ENCODE measurements around the gene CACNA1B.
"Not testable (repeated sequence)": the region's sequence is repeated elsewhere in the genome, so short reads cannot be mapped to it uniquely, and the experiment has no call there.

CACNA1B gene

DNA sequence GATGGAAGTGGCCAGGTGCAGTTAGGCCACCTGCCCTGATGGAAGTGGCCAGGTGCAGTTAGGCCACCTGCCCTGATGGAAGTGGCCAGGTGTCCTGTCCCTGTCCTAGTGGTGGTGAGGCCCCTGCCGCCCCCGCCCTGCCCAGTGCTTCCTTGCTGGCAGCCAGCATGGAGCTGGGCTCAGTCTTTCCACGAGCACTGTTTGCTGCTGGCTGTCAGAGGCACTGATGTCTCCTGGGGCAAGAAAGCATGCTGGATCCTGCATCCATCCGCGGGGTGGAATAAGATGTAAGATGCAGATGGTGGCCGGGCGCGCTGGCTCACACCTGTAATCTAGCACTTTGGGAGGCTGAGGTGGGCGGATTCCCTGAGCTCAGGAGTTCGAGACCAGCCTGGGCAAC is 141.9 kb downstream of the CACNA1B start:
- not testable (repeated sequence) for DNase-seq

DNA sequence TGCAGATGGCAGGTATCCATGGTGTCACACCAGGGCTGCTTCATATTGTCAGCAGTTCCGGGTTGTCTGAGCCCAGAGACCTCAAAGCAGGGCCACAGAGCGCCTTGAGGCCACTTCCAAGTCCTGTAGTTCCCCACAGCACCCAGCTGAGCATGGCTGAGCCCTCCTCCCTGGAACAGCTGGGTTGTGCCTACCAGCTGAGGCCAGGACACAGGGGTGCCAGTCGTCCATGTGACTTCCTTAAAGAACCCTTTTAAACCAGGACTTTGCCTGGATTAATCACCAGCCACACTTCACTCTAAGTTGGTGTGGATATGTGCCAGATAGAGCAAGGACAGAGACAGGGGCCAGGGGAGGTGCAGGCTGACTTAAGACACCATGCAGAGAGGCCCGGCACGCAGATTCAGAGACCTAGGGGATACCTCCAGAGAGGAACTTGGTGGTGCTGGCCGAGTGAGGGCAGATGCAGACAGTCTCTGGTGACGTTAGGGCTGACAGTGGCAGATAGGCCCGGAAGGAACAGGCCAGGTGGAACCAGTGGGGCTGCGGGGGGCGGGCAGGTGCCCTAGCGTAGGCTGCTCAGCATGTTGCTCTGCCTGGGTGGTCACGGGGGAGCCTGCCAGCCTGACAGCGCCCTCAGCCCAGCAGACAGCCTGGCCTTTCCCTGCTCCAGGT is 142.7 kb downstream of the CACNA1B start:
- DNase-seq, result no peak

DNA sequence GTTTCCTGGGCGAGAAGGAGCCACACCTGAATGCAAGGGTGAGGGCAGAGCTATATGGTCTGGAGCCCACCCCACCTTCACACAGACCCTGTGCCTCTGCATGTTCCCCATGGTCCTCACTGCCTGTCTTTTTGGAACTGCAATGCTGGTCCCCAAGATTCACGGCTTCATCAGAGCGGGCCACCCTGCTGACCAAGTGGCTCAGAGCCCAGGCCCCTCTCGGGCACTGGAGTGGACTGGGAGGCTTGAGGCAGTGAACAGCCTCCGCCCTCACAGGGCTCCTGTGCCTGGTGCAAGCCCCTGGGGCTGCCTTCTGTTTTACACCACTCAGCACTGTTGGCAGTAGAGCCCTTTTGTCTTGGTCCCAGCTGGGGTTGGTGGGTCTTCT is 143.2 kb downstream of the CACNA1B start:
- no peak for DNase-seq

DNA sequence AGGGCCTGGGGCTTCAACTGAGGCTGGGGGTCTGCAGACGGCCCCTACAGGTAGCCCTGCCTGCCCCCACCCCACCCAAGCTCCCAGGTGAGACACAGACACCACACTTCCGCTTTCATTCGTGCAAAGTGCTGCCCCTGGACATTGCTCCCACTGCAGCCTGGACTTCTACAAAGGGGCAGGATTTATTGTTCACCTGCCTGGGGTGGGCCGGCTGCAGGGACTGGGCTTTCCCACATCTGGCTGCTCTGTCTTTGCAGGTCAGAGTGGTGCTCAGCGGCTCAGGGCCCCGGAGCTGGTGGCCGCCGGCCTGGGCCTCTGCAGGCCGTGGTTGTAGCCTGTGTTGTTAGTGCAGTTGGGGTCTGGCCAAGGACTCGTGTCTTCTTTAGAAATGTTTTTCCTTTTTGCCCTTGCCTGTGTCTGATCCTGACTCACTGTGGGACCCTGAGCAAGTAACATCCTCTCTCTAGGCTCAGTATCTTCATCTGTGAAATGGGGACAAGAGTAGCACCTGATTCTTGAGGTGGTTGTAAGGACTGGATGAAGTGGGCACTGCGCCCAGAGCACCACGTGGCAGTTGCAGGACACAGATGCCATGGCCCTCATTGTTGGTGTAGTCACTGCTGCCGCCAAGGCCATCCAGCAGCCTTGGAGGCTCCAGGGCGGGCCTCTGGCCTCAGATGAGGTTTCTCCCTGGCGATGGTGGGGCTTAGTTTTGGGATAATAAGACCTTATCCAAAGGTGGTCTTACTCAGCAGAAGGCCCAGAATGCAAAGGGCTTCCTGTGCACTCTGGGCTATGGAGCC is 143.9 kb downstream of the CACNA1B start:
- DNase-seq, result no peak

DNA sequence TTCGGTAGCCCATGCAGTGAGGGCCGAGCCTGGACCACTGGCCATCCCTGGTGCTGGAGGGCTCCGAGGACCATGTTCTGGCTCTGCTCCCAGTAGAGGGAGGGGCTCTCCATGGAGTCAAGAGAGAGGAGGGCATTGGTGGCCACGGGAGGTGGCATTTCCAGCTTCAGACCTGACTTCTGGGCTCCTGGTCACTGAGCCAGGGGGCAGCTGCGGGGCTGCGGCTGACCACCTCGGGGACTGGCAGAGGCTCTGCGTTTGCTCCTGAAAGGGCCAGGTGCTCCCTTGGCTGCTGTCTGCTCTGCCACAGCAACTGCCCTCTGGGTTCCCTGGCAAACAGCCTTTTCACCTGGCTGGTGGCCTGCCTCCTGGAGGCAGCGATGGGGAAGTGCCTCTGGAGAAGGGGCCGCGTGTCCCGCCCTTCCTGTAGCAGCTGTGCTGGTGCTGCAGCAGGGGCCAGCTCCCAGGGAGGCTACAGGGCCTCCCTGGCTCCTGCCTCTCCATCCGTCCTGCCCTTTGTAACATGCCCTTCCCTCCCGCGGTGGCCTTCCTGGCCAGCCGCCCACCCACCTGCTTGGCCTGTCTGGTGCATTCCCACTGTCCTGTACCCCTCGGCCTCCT is 144.6 kb downstream of the CACNA1B start:
- no peak for DNase-seq

DNA sequence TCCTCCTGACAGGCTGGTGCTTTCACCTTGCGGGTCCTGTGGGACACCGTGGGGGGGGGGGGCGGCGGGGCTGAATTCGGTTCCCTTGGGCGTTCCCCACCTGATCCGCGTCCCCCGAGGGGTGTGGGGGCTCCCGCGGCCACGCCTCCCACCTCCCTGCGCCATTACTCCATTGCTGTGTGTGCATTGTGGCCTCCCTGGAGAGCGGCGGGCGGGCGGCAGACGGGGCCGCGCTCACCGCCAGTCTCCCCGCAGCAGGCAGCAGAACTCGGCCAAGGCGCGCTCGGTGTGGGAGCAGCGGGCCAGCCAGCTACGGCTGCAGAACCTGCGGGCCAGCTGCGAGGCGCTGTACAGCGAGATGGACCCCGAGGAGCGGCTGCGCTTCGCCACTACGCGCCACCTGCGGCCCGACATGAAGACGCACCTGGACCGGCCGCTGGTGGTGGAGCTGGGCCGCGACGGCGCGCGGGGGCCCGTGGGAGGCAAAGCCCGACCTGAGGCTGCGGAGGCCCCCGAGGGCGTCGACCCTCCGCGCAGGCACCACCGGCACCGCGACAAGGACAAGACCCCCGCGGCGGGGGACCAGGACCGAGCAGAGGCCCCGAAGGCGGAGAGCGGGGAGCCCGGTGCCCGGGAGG is 145.3 kb downstream of the CACNA1B start:
- no peak for DNase-seq

DNA sequence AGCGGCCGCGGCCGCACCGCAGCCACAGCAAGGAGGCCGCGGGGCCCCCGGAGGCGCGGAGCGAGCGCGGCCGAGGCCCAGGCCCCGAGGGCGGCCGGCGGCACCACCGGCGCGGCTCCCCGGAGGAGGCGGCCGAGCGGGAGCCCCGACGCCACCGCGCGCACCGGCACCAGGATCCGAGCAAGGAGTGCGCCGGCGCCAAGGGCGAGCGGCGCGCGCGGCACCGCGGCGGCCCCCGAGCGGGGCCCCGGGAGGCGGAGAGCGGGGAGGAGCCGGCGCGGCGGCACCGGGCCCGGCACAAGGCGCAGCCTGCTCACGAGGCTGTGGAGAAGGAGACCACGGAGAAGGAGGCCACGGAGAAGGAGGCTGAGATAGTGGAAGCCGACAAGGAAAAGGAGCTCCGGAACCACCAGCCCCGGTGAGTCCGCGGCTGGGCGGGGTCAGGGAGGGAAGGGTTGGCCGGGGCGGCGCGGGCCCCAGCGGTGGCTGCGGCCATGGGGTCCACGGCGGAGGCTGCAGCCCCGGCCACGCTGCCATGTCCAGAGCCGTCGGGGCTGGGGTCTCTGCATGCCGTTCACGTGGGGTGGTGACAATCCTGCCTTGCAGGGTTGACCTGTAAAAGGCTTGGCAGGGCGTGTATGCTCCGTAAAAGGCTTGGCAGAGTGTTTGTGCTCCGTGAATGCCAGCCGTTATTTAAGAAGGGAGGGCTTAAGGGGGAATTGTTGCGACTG is 146.0 kb downstream of the CACNA1B start:
- no peak for DNase-seq

DNA sequence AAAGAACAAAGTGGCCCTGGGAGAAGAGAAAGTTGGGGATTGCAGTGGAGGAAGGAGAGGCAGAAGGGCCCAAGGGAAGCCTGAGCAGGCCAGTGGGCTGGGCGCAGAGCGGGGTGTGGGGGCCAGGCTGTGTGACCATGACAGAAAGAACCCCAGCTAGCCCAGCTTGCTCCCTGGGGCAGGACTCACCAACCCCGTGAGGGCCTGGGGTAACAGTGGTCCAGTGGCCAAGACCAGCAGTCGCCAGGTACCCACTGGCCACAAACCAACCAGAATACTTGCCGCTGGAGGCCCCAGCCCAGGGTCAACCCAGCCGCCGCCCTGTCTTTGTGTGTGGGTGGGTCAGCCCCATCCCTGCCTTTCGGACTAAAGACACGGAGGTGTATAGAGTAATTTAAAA is 146.5 kb downstream of the CACNA1B start:
- DNase-seq, result no peak

DNA sequence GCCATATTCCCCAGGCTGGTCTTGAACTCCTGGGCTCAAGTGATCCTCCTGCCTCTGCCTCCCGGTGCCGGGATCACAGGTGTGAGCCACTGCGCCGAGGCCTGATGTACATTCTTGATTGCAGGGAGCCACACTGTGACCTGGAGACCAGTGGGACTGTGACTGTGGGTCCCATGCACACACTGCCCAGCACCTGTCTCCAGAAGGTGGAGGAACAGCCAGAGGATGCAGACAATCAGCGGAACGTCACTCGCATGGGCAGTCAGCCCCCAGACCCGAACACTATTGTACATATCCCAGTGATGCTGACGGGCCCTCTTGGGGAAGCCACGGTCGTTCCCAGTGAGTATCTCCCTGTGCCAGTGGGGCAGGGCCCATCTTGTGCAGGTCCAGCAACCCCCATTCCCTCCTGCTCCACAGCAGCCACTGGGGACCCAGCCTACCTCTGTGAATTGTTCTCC is 147.3 kb downstream of the CACNA1B start:
- DNase-seq, result no peak

DNA sequence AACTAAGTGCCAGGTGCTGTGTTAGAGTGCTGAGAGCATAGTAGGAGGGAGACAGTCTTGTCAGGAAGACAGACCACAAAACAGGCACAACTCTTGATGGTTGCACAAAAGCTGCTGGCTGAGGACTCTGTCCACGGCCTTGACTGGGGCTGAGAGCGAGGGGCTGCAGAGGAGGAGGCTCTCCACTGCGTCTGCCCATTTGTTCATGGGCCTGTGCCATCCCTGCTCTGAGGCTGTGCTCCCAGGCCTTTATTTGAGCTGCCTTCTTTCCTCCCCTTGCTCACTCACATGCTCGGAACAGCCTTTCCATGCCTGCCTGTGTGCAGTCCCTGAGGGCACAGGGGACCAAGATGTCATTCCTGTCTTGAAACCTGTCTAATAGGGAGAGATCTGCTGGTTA is 147.8 kb downstream of the CACNA1B start:
- DNase-seq, result no peak

DNA sequence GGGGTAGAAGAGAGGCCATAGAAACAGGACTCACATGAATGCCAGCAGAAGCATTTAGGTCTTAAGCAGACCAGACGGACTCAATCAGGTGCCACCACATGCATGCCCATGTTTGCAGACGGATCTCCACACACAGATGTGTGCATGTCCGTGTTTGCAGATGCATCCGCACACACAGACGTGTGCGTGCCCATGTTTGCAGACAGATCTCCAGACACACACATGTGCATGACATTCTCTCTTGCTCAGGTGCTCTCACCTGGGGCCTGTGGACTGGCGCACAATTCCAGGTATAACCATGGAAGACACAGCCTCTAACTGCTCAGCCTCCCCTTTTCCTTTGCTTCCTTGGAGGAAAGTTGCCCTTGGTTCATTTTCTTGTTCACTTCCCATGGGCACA is 148.3 kb downstream of the CACNA1B start:
- no peak for DNase-seq

DNA sequence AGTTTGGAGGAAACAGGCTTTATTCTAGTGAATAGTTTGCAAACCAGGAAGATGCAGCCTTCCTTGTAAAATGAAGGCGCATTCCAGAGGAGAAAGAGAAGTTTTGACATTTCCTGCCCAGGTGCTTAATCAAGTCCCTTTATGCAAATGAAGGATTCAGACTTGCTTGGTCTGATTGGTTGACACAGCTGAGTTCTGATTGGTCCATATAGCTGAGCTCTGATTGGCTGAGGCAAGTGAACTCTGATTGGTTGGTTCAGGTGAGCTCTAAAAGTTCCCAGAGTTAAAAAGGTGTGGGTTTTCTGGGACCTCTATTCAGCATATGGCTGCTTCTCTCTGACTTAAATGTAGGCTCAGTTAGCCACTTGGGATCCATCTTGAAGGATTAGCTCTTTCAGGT is 151.0 kb downstream of the CACNA1B start:
- DNase-seq, result no peak

DNA sequence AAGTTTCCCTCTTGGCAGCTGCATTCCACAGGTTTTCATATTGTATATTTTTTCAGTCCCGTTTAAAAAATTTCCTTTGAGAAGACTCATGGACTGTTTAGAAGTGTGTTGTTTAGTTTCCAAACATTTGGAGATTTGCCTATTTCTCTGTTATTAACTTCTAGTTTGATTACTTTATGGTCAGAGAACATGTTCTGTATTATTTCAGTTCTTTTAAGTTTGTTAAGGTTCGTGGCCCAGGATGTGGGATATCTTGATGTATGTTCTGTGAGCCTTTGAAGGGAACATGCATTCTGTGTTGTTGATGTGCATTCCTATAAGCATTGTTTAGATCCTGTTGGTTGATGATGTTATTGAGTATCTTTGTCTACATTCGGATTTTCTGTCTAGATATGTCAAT is 153.6 kb downstream of the CACNA1B start:
- no peak for DNase-seq

DNA sequence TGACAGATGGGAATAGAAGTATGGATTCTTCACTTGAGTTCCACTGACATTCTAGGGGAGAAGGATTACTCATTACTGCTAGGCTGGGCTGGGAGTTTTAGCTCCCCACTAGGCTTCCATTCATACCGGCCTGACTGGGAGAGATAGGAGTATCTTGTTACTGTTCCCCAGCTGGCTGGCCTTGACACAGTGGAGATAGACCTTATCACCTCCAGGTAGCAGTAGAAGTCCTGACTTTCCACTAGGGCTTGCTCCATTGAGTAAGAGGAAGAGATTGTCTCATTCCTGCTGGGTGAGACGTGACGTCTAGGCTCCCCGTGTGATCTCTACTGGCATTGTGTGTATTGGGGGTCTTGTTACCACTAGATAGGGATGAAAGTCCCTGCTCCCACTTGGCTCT is 156.4 kb downstream of the CACNA1B start:
- DNase-seq, result no peak

DNA sequence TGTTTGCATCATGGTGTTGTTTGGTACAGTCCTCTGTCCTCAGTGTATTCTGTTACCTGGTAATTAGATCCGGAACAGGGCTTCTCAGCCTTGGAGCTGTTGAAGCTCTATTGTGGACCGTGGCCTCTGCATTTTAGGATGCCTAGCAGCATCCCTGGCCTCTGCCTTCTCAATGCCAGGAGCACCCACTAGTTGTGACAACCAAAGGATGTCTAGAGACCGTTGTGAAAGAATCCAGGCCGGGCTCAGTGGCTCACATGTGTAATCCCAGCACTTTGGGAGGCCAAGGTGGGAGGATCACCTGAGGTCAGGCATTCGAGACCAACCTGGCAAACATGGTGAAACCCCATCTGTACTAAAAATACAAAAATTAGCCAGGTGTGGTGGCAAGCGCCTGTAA is 159.6 kb downstream of the CACNA1B start:
- no peak for DNase-seq

DNA sequence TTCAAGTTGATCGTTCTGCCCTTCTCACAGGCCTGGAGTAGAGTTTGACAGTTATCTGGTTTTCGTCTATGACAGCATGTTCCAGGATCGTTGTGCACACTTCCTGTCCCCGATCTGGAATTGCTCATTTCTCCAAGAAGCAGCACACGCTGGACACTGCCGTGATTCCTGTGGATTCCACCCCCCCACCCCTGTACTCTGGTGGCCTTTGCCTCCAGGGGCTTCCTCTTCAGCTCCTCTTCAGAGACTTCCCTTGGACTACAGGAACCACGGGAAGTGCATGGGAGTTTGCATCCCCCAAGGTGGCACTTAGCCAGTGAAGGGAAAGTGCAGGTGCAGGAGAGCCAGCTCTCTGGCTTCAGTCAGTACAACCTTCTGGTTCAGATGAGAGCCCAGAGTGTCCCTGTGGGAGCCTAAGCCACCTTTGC is 160.7 kb downstream of the CACNA1B start:
- no peak for DNase-seq

DNA sequence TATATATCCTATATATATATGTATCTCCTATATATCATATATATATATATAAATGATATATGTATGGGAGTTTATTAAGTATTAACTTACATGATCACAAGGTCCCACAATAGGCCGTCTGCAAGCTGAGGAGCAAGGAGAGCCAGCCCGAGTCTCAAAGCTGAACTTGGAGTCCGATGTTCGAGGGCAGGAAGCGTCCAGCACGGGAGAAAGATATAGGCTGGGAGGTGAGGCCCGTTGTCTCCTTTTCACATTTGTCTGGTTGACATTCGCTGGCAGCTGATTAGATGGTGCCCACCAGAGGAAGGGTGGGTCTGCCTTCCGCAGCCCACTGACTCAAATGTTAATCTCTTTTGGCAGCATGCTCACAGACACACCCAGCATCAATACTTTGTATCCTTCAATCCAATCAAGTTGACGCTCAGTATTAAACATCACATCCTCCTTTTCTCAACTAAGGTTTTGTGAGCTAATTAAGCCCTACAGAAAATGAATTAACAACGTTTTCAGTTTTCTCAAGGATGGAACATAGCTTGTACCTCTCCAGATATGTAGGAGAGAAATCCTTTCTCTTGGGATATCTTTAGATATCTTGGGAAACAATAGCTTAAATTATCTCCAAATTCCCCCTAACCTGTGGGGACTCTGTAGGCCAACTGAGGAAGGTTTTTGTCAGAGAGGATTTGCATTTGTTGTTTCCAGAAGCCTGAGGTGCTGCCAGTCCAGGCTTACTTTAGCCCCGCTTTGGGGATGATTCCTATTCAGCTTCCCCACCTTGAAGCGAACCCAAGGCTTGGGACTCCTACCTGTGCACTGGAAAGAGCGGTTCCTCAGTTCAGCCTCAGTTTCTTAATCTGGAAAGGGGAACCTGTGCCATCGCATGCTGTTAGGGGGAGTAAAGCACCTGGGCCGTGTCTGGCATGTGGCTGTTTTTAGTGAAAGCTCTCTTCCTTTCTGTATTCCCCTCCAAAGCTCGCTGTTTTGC is 163.2 kb downstream of the CACNA1B start:
- no peak for DNase-seq

DNA sequence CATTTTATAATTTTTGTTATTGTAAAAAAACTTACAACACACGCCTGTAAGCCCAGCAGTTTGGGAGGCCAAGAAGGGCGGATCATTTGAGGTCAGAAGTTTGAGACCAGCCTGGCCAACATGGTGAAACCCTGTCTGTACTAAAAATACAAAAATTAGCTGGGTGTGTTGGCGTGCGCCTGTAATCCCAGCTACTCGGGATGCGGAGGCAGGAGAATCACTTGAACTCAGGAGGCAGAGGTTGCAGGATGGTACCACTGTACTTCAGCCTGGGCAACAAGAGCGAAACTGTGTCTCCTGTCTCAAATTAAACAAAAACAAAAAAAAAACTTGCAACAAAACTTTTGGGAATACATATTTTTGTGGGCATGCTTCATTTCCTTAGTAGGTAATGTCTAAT is 164.6 kb downstream of the CACNA1B start:
- no peak for DNase-seq

DNA sequence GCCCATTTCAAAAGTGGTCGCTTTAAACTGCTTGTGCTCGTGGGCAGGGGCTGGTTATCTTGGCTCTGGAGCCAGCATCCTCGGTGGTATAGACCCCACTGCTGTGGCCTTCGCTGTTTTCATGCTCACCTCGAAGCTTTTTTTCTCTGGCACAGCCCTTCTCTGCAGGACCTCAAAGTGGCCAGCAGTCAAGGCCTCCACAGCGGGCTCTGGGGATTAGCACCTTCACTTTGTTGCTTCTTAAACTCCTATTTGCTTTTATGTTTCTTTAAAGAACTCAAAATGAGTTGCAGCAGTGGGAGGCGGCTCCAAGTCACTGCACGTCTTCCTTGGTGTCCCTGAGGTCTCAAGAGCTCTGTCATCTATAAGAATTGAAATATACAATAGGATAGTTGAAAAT is 165.1 kb downstream of the CACNA1B start:
- DNase-seq, result no peak

DNA sequence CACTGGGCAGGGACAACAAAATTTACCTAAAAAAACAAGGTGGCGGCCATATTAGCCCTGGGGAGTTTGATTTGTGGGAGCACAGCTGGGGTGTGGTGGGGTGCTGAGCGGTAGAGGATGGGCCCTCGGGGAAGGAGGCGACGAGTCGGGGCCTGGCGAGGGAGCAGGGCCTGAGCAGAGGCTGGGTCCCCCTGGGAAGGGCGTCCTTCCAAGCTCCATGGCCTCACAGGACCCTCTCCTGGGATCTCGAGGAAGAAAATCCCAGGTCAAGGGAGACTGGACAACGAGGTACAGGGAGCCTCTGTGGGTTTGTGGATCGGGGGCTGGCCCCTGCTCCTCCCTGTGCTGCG is 165.5 kb downstream of the CACNA1B start:
- no peak for DNase-seq

All from stimulated activated CD4-positive, alpha-beta T cell treated with anti-CD3 and anti-CD28 coated beads, Interleukin-2, amount 100 ng/mL, for 48 hours (primary cell).